HEK293T (cell line): ENCODE measurements around the gene TAF11.

Source experiments
- CTCF ChIA-PET: fragments of 350-600 bp; formaldehyde crosslinking; extraction: SDS; loops from one replicate; lab custom pipeline; 2021; ENCODE audit warnings: antibody characterized with exemption, inconsistent platforms; lab: Yijun Ruan, JAX
- POLR2A ChIA-PET: fragments of 350-600 bp; formaldehyde crosslinking; extraction: SDS; loops from one replicate; lab custom pipeline; 2020; ENCODE audit warnings: antibody characterized with exemption, inconsistent platforms; lab: Yijun Ruan, JAX
- DNase-seq: peaks from one replicate; pipeline ENCODE4 v3.0.0; 2012; ENCODE audit warnings: mixed read lengths; ENCODE audit errors: extremely low spot score
- ELF4 ChIP-seq: fragments of 450-650 bp; IDR thresholded peaks from 2 replicates; pipeline ENCODE4 v1.6.1; 2017; ENCODE audit warnings: antibody characterized with exemption
- FOXK2 ChIP-seq: fragments of 450-650 bp; IDR thresholded peaks from 2 replicates; pipeline ENCODE4 v1.6.1; 2016; ENCODE audit warnings: mild to moderate bottlenecking
- PKNOX1 ChIP-seq: fragments of 450-650 bp; IDR thresholded peaks from 2 replicates; pipeline ENCODE4 v1.6.1; 2016
- SP1 ChIP-seq: fragments of 450-650 bp; IDR thresholded peaks from 2 replicates; pipeline ENCODE4 v1.6.1; 2017

The TAF11 gene

GRCh38 chr6:34829137-34829536, 58.7 kb downstream of the TAF11 start:
- TF ChIP-seq ELF4 (no peak), PKNOX1 (no peak), FOXK2 (no peak), SP1 (no peak)
- ChIA-PET POLR2A (interaction anchor here (0.8 kb wide), 1 partner anchor 293 kb away, joined by 3 read pairs; no protein-coding TSS in a partner anchor), CTCF (no interaction called here)
- DNase-seq = no peak
